ENCODE data around the gene LDHB.

GRCh38 chr12:21585485-21585884 is 72.2 kb downstream of the LDHB start:
- no peak for TF ChIP-seq CTCF (IDR thresholded peaks at IDR 0.05)
- no peak for TF ChIP-seq POLR2A (IDR thresholded peaks at IDR 0.05)
- no peak for TF ChIP-seq EP300 (IDR thresholded peaks at IDR 0.05)
- TF ChIP-seq POLR2AphosphoS5 (IDR thresholded peaks at IDR 0.05): no peak
